ENCODE results near the gene RAB40C.

The RAB40C gene

GRCh38 chr16:559411-560203 is 30.3 kb upstream of the RAB40C start:
- no peak for DNase-seq (ENCODE audit: low read depth)

GRCh38 chr16:560204-560700 is 29.6 kb upstream of the RAB40C start, which contains the start of gene PRR35:
PRR35 (plus strand) TSS chr16:560394; CDS start chr16:563295, 2,901 bp downstream.
- no peak for DNase-seq (ENCODE audit: low read depth)

GRCh38 chr16:560701-561412 is 29.0 kb upstream of the RAB40C start:
- no peak for DNase-seq (ENCODE audit: low read depth)

GRCh38 chr16:561413-561794 is 28.5 kb upstream of the RAB40C start:
- no peak for DNase-seq (ENCODE audit: low read depth)

GRCh38 chr16:561957-562938 is 27.6 kb upstream of the RAB40C start:
- DNase-seq (ENCODE audit: low read depth), result no peak

- no peak for DNase-seq (ENCODE audit: low read depth)
Measured at GRCh38 chr16:563072-563644, 26.7 kb upstream of the RAB40C start.

- no peak for DNase-seq (ENCODE audit: low read depth)
Measured at GRCh38 chr16:564690-565418, 25.0 kb upstream of the RAB40C start.

GRCh38 chr16:565419-566330 is 24.2 kb upstream of the RAB40C start:
- DNase-seq (ENCODE audit: low read depth), result no peak

- DNase-seq (ENCODE audit: low read depth), result peak; percentile 26
Measured at GRCh38 chr16:566475-567372, 23.1 kb upstream of the RAB40C start, which contains the start of gene NHLRC4. NHLRC4 (plus strand) TSS chr16:567005; CDS start chr16:568048, 1,043 bp downstream.

- DNase-seq (ENCODE audit: low read depth), result no peak
Measured at GRCh38 chr16:567373-568256, 22.3 kb upstream of the RAB40C start.

- no peak for DNase-seq (ENCODE audit: low read depth)
Measured at GRCh38 chr16:568401-569258, 21.2 kb upstream of the RAB40C start.

- DNase-seq (ENCODE audit: low read depth), result peak; percentile 59
Measured at GRCh38 chr16:569445-570254, 20.2 kb upstream of the RAB40C start, which contains the start of gene PIGQ. PIGQ (plus strand) TSS chr16:569968; CDS start chr16:574075, 4,107 bp downstream.

GRCh38 chr16:572865-573650 is 16.8 kb upstream of the RAB40C start:
- DNase-seq (ENCODE audit: low read depth), result no peak

- no peak for DNase-seq (ENCODE audit: low read depth)
Measured at GRCh38 chr16:574021-574760, 15.7 kb upstream of the RAB40C start.
